Fibroblast of lung (primary cell): ENCODE data around the gene TAPBPL.

Source experiments
- EZH2 ChIP-seq: IDR thresholded peaks from 2 replicates; pipeline ENCODE4 v1.5.1; 2012; ENCODE audit warnings: low read length, control low read depth, mild to moderate bottlenecking; ENCODE audit errors: missing control alignments
- TF ChIP-seq, protein P1 (sequence below), 2 donors: IDR thresholded peaks in 1 of 2; conservative IDR thresholded peaks in 1 of 2; 1 replicate in 1 of 2; 2 replicates in 1 of 2; pipeline ENCODE4 v1.5.1; 2011 to 2012; ENCODE audit warnings: low read length in 2 of 2, control low read depth in 1 of 2, inconsistent platforms in 1 of 2, low read depth in 1 of 2, mild to moderate bottlenecking in 1 of 2

DNA sequence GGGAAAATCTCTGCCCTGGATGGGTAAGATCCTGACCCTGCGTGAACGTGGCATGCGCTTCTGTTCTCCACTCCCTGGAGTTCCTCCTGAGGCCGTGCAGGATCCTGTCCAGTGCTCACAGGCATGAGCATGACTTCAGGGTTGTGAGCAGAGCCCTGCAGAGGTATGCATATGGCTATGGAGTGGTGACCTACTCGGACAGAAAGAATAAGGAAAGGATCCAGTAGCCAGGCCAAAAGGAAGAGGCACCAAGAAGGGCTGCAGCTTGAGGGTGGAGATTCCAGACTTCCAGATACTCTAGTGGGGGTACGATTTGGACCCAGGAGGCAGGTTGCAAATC lies 27.9 kb upstream of the TAPBPL start:
- TF ChIP-seq, protein P1, sequence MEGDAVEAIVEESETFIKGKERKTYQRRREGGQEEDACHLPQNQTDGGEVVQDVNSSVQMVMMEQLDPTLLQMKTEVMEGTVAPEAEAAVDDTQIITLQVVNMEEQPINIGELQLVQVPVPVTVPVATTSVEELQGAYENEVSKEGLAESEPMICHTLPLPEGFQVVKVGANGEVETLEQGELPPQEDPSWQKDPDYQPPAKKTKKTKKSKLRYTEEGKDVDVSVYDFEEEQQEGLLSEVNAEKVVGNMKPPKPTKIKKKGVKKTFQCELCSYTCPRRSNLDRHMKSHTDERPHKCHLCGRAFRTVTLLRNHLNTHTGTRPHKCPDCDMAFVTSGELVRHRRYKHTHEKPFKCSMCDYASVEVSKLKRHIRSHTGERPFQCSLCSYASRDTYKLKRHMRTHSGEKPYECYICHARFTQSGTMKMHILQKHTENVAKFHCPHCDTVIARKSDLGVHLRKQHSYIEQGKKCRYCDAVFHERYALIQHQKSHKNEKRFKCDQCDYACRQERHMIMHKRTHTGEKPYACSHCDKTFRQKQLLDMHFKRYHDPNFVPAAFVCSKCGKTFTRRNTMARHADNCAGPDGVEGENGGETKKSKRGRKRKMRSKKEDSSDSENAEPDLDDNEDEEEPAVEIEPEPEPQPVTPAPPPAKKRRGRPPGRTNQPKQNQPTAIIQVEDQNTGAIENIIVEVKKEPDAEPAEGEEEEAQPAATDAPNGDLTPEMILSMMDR (conservative IDR thresholded peaks at IDR 0.05 in 1 of 2, IDR thresholded peaks at IDR 0.05 in 1 of 2; ENCODE audit: low read depth in 1 of 2, low read length in 2 of 2): no peak
- no peak for TF ChIP-seq EZH2
